GM21360 (cell line): ENCODE results near the gene ANKRD27.
A peak's percentile ranks its signal among the peaks of the same experiment; 100 is the strongest.
"Not testable (repeated sequence)": the region's sequence is repeated elsewhere in the genome, so short reads cannot be mapped to it uniquely, and the experiment has no call there.

Experiments used
- ATAC-seq: cut with Tn5 transposase; IDR thresholded peaks from one replicate; pipeline ENCODE4 v1.9.1; 2021; ENCODE audit warnings: mild to moderate bottlenecking, moderate library complexity; ENCODE audit not compliant: unreplicated experiment

ANKRD27 gene

GRCh38 chr19:32674931-32675719 is at the start of gene ANKRD27:
Gene ANKRD27, minus strand, starts transcription at chr19:32675180. Its CDS starts 16,165 bp downstream, at chr19:32659015.
- peak; percentile 97 for ATAC-seq

GRCh38 chr19:32720936-32721250 is 45.9 kb upstream of the ANKRD27 start:
- no peak for ATAC-seq

GRCh38 chr19:32720216-32720935 is 45.4 kb upstream of the ANKRD27 start:
- no peak for ATAC-seq

DNA sequence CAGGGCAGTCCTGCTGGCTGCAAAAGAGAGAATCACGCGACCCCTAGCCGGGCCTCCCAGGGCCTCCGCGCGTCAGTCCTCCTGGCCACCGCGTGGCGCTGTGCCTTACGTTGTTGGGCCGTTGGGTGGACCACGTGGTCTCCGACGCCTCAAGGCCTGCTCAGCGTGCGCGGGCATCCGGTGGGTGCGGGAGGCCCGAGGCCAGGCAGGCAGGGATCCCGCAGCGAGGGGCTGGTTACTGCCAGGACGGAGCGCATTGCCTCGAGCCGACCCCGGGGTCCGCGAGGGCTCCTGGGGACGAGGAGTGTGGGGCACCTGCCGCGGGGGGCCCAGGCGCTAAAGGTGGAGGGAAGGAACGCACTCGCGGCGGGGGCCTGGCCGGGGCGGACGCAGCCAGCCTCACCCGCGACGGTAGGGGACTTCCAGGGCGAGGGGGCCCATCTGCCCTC is 44.7 kb upstream of the ANKRD27 start, which contains the start of gene TDRD12:
Gene TDRD12 (plus strand): TSS at position 157 of the 449 bp plus-strand sequence. CDS start 306 bp downstream, outside the sequence.
- ATAC-seq, result no peak

DNA sequence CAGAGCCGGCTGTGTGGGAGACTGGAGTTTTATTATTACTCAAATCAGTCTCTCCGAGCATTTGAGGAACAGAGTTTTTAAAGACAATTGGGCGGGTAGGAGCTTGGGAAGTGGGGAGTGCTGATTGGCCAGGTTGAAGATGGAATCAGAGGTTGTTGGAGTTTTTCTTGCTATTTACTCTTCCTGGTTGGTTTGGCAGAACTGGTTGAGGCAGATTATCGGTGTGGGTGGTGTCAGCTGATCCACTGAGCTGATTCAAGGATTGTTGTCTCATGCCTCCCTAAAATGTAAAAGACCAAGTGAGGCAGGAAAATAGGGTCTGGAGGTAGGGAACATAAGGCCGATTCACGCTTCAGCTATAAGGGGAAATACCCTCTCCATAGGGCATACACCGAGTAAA is 43.3 kb upstream of the ANKRD27 start:
- ATAC-seq, result no peak

DNA sequence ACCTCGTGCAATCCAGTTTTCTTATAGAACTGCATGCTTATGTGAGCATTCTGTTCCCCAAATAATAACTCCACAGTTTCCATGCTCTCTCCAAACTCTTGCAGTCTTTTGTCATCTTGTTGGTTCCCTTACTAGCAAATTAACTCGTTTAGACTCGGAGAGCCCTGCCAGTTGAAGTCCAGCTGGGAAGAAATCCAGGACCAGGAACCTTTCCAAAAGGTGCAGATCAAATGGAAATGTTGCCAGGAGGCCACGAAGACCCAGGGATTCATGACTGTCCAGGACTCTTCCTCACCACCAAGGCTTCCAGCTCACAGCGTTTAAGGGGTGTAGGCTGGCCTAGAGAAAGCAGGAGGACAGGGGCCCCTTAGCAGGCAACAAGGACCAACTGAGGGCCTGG is 42.5 kb upstream of the ANKRD27 start:
- no peak for ATAC-seq

DNA sequence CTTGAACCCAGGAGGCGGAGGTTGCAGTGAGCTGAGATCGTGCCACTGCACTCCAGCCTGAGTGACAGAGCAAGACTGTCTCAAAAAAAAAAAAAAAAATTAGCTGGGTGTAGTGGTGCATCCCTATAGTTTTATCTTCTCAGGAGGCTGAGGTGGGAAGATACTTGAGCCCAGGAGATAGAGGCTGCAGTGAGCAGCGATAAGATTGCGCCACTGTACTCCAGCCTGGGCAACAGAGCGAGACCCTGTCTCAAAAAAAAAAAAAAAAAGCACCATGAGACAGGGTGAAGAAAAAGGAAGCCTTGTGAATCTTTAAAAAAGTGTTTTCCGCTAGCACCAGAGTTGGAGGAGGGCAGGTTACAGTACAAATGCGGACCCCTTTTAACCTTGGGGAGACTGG is 41.2 kb upstream of the ANKRD27 start:
- not testable (repeated sequence) for ATAC-seq

- ATAC-seq, result no peak
Observed at GRCh38 chr19:32711747-32712146, 36.8 kb upstream of the ANKRD27 start.

GRCh38 chr19:32709032-32709431 is 34.1 kb upstream of the ANKRD27 start:
- no peak for ATAC-seq

- no peak for ATAC-seq
Observed at GRCh38 chr19:32708457-32708856, 33.5 kb upstream of the ANKRD27 start.

- not testable (repeated sequence) for ATAC-seq
Observed at GRCh38 chr19:32704006-32704405, 29.0 kb upstream of the ANKRD27 start.

DNA sequence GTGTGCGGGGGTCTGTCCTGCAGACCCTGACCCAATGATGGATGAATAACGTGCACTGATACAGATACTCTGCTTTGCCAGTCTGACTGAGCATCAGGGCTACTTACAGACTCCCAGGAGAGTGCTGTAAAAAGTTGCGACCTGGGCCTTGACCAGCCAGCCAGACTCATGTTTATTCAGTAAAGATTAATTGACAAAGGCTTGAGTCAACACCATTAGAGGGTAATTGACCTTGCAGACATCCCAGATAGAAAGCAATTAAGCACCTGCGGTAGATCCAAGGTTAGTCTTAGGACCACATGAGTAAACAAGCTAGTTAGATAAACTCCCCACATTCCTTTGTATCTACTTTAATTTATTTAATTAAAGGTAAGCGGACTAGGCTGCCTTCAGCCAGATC is 27.0 kb upstream of the ANKRD27 start:
- ATAC-seq, result no peak

GRCh38 chr19:32700129-32700528 is 25.1 kb upstream of the ANKRD27 start:
- ATAC-seq, result not testable (repeated sequence)

GRCh38 chr19:32696771-32697170 is 21.8 kb upstream of the ANKRD27 start:
- not testable (repeated sequence) for ATAC-seq

GRCh38 chr19:32695506-32695905 is 20.5 kb upstream of the ANKRD27 start:
- ATAC-seq, result not testable (repeated sequence)

DNA sequence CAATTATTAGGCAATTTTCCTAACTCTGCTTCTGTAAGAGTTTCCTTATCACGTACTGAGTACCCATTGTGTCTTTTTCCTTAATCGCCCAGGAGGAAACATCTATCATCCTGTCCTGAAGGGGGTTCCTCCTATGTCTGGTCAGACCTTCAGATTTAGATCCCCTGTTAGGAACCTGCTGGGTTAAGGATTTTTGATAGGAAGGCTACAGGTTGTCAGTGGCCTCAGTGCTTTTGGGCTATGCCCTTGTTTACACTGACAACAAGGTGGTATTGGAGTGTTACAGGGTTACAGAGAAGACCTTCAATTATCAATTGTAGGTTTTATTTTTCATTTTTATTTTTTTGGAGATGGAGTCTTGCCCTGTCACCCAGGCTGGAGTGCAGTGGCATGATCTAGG is 19.9 kb upstream of the ANKRD27 start:
- not testable (repeated sequence) for ATAC-seq

GRCh38 chr19:32694316-32694715 is 19.3 kb upstream of the ANKRD27 start:
- ATAC-seq, result not testable (repeated sequence)

DNA sequence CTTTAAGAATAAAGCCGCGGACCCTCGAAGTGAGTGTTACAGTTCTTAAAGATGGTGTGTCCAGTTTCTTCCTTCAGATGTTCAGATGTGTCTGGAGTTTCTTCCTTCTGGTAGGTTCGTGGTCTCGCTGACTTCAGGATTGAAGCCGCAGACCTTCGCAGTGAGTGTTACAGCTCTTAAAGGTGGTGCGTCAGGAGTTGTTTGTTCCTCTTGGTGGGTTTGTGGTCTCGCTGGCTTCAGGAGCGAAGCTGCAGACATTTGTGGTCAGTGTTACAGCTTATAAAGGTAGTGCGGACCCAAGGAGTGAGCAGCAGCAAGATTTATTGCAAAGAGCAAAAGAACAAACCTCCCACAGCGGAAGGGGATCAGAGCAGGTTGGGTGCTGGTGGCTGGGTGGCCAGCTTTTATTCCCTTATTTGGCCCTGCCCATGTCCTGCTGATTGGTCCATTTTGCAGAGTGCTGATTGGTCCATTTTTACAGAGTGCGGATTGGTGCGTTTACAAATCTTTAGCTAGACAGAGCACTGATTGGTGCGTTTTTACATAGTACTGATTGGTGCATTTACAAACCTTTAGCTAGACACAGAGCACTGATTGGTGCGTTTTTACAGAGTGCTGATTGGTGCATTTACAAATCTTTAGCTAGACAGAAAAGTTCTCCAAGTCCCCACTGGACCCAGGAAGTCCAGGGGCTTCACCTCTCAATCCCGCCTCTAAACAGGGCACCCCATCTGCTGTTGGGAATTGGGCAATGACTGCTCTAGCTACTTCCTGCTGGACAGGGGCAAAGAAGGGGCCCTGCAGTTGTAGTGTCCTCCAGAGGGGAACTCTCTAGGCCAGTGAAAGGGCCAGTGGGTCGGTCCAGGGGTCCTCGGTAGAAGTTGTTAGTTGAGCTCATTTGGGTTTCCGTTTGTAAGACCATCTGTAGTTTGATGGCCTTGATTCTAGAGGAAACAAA is 18.4 kb upstream of the ANKRD27 start:
- not testable (repeated sequence) for ATAC-seq

- ATAC-seq, result no peak
Observed at GRCh38 chr19:32692727-32693061, 17.7 kb upstream of the ANKRD27 start.

GRCh38 chr19:32691952-32692726 is 17.2 kb upstream of the ANKRD27 start:
- peak; percentile 47 for ATAC-seq
